B cell (primary cell): ENCODE data around the gene CD79A.

Experiments
- CTCF ChIP-seq: fragments of 200-600 bp; IDR thresholded peaks from one replicate; pipeline ENCODE4 v1.8.0; 2022; ENCODE audit warnings: antibody characterized with exemption, mild to moderate bottlenecking
- EZH2 ChIP-seq: IDR thresholded peaks from 2 replicates; pipeline ENCODE4 v1.6.1; 2012; ENCODE audit warnings: borderline replicate concordance, low read depth, mild to moderate bottlenecking, moderate library complexity, low read length; ENCODE audit not compliant: insufficient read depth, poor library complexity, severe bottlenecking

GRCh38 chr19:41868989-41869300 is 8.1 kb upstream of the CD79A start:
- TF ChIP-seq CTCF, result no peak
- no peak for TF ChIP-seq EZH2
